Astrocyte (in vitro differentiated cells and primary cell): ENCODE data around the gene ZNF185. TPM values are rescaled to one million over a fixed set of nuclear protein-coding genes. Genes with fewer than 3 reads are reported as not detected.

Source experiments
- DNase-seq: peaks from one replicate; pipeline ENCODE4 v3.0.0-alpha.2; 2010; ENCODE audit warnings: low read depth
- FAIRE-seq: peaks from 2 replicates; lab custom pipeline; 2011; peaks lifted over from hg19 to GRCh38; lab: Jason Lieb, UNC
- H2AFZ ChIP-seq: 2 replicates; pipeline ENCODE4 v1.6.0; 2012; ENCODE audit warnings: low read depth, low read length, inconsistent platforms
- H3K27ac ChIP-seq: 2 replicates; pipeline ENCODE4 v1.5.1; 2011; ENCODE audit warnings: low read depth, low read length, inconsistent platforms
- H3K27me3 ChIP-seq: 2 replicates; pipeline ENCODE4 v1.6.0; 2011; ENCODE audit warnings: low read length, inconsistent platforms; ENCODE audit not compliant: insufficient read depth
- H3K36me3 ChIP-seq: 2 replicates; pipeline ENCODE4 v1.5.1; 2011; ENCODE audit warnings: low read length, inconsistent platforms; ENCODE audit not compliant: insufficient read depth
- H3K4me1 ChIP-seq: 2 replicates; pipeline ENCODE4 v1.5.1; 2011; ENCODE audit warnings: low read length, inconsistent platforms; ENCODE audit not compliant: insufficient read depth
- H3K4me2 ChIP-seq: 2 replicates; pipeline ENCODE4 v1.6.0; 2012; ENCODE audit warnings: low read length, inconsistent platforms
- H3K4me3 ChIP-seq: 2 replicates; pipeline ENCODE4 v1.5.1; 2011; ENCODE audit warnings: low read depth, mild to moderate bottlenecking, low read length, inconsistent platforms; ENCODE audit not compliant: insufficient read depth
- H3K79me2 ChIP-seq: 2 replicates; pipeline ENCODE4 v1.6.0; 2012; ENCODE audit warnings: mild to moderate bottlenecking, low read length, inconsistent platforms; ENCODE audit not compliant: insufficient read depth
- H3K9ac ChIP-seq: 2 replicates; pipeline ENCODE4 v1.6.0; 2012; ENCODE audit warnings: mild to moderate bottlenecking, low read length, inconsistent platforms
- H3K9me3 ChIP-seq: 2 replicates; pipeline ENCODE4 v1.5.1; 2012; ENCODE audit warnings: low read depth, mild to moderate bottlenecking, low read length, inconsistent platforms; ENCODE audit not compliant: insufficient read depth
- H4K20me1 ChIP-seq: 2 replicates; pipeline ENCODE4 v1.6.0; 2012; ENCODE audit warnings: low read length, inconsistent platforms; ENCODE audit not compliant: insufficient read depth
- H3K27ac Mint-ChIP-seq: one replicate; pipeline ENCODE4 v1.8.0; 2021; ENCODE audit warnings: mild to moderate bottlenecking, mixed read lengths; ENCODE audit not compliant: unreplicated experiment
- H3K27me3 Mint-ChIP-seq: one replicate; pipeline ENCODE4 v1.8.0; 2021; ENCODE audit warnings: low read depth, mixed read lengths; ENCODE audit not compliant: unreplicated experiment
- H3K36me3 Mint-ChIP-seq: one replicate; pipeline ENCODE4 v1.8.0; 2021; ENCODE audit warnings: low read depth, mixed read lengths; ENCODE audit not compliant: unreplicated experiment
- H3K4me1 Mint-ChIP-seq: one replicate; pipeline ENCODE4 v1.8.0; 2021; ENCODE audit warnings: low read depth, mixed read lengths; ENCODE audit not compliant: unreplicated experiment
- H3K4me3 Mint-ChIP-seq: one replicate; pipeline ENCODE4 v1.8.0; 2021; ENCODE audit warnings: mild to moderate bottlenecking, moderate library complexity, mixed read lengths; ENCODE audit not compliant: unreplicated experiment
- H3K9me3 Mint-ChIP-seq: one replicate; pipeline ENCODE4 v1.8.0; 2021; ENCODE audit warnings: mild to moderate bottlenecking, mixed read lengths; ENCODE audit not compliant: unreplicated experiment
- EZH2 ChIP-seq: IDR thresholded peaks from 2 replicates; pipeline ENCODE4 v1.6.1; 2012; ENCODE audit warnings: mild to moderate bottlenecking, low read length, inconsistent platforms; ENCODE audit not compliant: insufficient read depth
- total RNA-seq: library from RNA; stranded (reverse); gene quantifications from 2 replicates; pipeline ENCODE4 v1.2.1, GENCODE V29; 2021
- TF ChIP-seq, protein P1 (sequence below): IDR thresholded peaks from 2 replicates; pipeline ENCODE4 v1.5.1; 2011; ENCODE audit warnings: low read depth, mild to moderate bottlenecking, inconsistent platforms, low read length, moderate library complexity; ENCODE audit not compliant: insufficient read depth

The ZNF185 gene
- total RNA-seq, 1 donor from 2014 or later, result 16.2 TPM

GRCh38 chrX:152893980-152894610, 3.8 kb upstream of the ZNF185 start:
- no peaks in the 10 kb centered on the region for H3K36me3 Mint-ChIP-seq
- H3K27me3 Mint-ChIP-seq, result peaks cover 15% of the 10 kb centered on the region
- DNase-seq, result no peak
- Histone ChIP-seq H2AFZ (no peak overlapping the region), H3K27me3 (no peaks in the 10 kb centered on the region), H3K9me3 (no peaks in the 10 kb centered on the region), H4K20me1 (no peaks in the 10 kb centered on the region), H3K4me3 (no peak overlapping the region), H3K4me1 (peaks cover 9% of the 10 kb centered on the region), H3K27ac (no peak overlapping the region), H3K9ac (no peak overlapping the region), H3K4me2 (no peak overlapping the region), H3K36me3 (no peaks in the 10 kb centered on the region), H3K79me2 (no peaks in the 10 kb centered on the region)
- peaks cover 8% of the 10 kb centered on the region for H3K4me1 Mint-ChIP-seq
- H3K4me3 Mint-ChIP-seq, result no peak overlapping the region
- no peaks in the 10 kb centered on the region for H3K9me3 Mint-ChIP-seq
- no peak for FAIRE-seq
- TF ChIP-seq EZH2, result no peak
- TF ChIP-seq, protein P1, sequence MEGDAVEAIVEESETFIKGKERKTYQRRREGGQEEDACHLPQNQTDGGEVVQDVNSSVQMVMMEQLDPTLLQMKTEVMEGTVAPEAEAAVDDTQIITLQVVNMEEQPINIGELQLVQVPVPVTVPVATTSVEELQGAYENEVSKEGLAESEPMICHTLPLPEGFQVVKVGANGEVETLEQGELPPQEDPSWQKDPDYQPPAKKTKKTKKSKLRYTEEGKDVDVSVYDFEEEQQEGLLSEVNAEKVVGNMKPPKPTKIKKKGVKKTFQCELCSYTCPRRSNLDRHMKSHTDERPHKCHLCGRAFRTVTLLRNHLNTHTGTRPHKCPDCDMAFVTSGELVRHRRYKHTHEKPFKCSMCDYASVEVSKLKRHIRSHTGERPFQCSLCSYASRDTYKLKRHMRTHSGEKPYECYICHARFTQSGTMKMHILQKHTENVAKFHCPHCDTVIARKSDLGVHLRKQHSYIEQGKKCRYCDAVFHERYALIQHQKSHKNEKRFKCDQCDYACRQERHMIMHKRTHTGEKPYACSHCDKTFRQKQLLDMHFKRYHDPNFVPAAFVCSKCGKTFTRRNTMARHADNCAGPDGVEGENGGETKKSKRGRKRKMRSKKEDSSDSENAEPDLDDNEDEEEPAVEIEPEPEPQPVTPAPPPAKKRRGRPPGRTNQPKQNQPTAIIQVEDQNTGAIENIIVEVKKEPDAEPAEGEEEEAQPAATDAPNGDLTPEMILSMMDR, result no peak
- no peak overlapping the region for H3K27ac Mint-ChIP-seq

DNA sequence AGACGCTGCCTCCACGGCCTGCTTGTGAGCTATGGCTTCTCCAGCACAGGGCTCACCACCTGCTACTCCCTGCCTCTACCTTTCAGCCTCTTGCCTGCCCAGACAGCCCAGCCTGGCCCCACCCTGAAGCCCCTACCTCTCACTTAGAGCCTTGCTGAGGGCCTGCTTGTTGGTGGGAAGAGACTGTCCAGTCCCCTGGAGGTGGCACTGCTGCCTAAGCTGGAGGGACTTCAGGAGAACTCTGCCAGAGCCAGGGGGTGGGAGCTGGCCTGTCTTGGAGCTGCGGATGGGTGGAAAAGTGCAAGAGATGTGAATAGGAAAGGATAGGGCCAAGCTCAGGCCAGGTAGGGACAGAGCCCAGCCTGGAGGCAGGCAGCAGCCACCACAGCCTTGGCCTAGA, 2.7 kb upstream of the ZNF185 start:
- Histone ChIP-seq H3K27me3 (no peaks in the 10 kb centered on the region), H3K4me2 (no peak overlapping the region), H3K36me3 (no peaks in the 10 kb centered on the region), H3K79me2 (no peaks in the 10 kb centered on the region), H3K9ac (no peak overlapping the region), H3K9me3 (no peaks in the 10 kb centered on the region), H3K27ac (no peak overlapping the region), H2AFZ (no peak overlapping the region), H3K4me1 (peaks cover 9% of the 10 kb centered on the region), H3K4me3 (no peak overlapping the region), H4K20me1 (no peaks in the 10 kb centered on the region)
- no peak overlapping the region for H3K27ac Mint-ChIP-seq
- H3K4me3 Mint-ChIP-seq, result no peak overlapping the region
- FAIRE-seq (no peak), DNase-seq (no peak)
- peaks cover 8% of the 10 kb centered on the region for H3K4me1 Mint-ChIP-seq
- no peaks in the 10 kb centered on the region for H3K9me3 Mint-ChIP-seq
- TF ChIP-seq, protein P1, result no peak
- no peak for TF ChIP-seq EZH2
- H3K27me3 Mint-ChIP-seq, result peaks cover 11% of the 10 kb centered on the region
- H3K36me3 Mint-ChIP-seq, result no peaks in the 10 kb centered on the region

- H3K36me3 Mint-ChIP-seq, result no peaks in the 10 kb centered on the region
- FAIRE-seq, result peak; percentile 20
These were observed 2.0 kb upstream of the ZNF185 start for GRCh38 chrX:152895724-152896420.

More at GRCh38 chrX:152895724-152896420, 2.0 kb upstream of the ZNF185 start:
- Mint-ChIP-seq H3K9me3 (no peaks in the 10 kb centered on the region), H3K27ac (no peak overlapping the region), H3K4me1 (peaks cover 8% of the 10 kb centered on the region), H3K27me3 (peaks cover 5% of the 10 kb centered on the region), H3K4me3 (no peak overlapping the region)
- Histone ChIP-seq H3K27me3 (no peaks in the 10 kb centered on the region), H3K27ac (no peak overlapping the region), H3K9me3 (no peaks in the 10 kb centered on the region), H3K79me2 (no peaks in the 10 kb centered on the region), H3K4me3 (no peak overlapping the region), H4K20me1 (no peaks in the 10 kb centered on the region), H2AFZ (no peak overlapping the region), H3K4me2 (peak overlapping the region; percentile 79), H3K36me3 (no peaks in the 10 kb centered on the region), H3K9ac (no peak overlapping the region), H3K4me1 (peaks cover 11% of the 10 kb centered on the region)
- TF ChIP-seq, protein P1, result no peak
- no peak for TF ChIP-seq EZH2
- DNase-seq, result no peak
